ENCODE data around the gene BAIAP3. TPM values are rescaled to one million over a fixed set of nuclear protein-coding genes. Genes with fewer than 3 reads are reported as not detected.
"Not testable (repeated sequence)": the region's sequence is repeated elsewhere in the genome, so short reads cannot be mapped to it uniquely, and the experiment has no call there.

BAIAP3 gene
- total RNA-seq, 6 donors from 2014 or later: 3.2 to 57.6 (median 11.5) TPM

- H3K4me1 ChIP-seq: peaks cover 0 to 5% (median 0%) of the 10 kb centered on the region in 4 donors
- DNase-seq: no peak
- no peaks in the 10 kb centered on the region for H3K9me3 ChIP-seq
- ATAC-seq (ENCODE audit: low FRiP score in 2 of 2): no peak
- H3K4me3 ChIP-seq: no peak overlapping the region
- WGBS, 2 donors: 42 to 48% methylated on average over 13 to 29 of the region's 29 CpGs
- no peak overlapping the region for H3K27ac ChIP-seq
- TF ChIP-seq EP300 (IDR thresholded peaks at IDR 0.05) (no peak), POLR2AphosphoS5 (IDR thresholded peaks at IDR 0.05) (no peak), CTCF (IDR thresholded peaks at IDR 0.05) (no peak), POLR2A (IDR thresholded peaks at IDR 0.05) (no peak)
- peaks cover 0 to 24% (median 11%) of the 10 kb centered on the region in 4 donors for H3K27me3 ChIP-seq
- no peaks in the 10 kb centered on the region for H3K36me3 ChIP-seq
Measured at GRCh38 chr16:1290860-1291575, 42.4 kb upstream of the BAIAP3 start.

GRCh38 chr16:1291576-1291974 is 41.9 kb upstream of the BAIAP3 start:
- ATAC-seq (ENCODE audit: low FRiP score in 2 of 2): no peak
- Histone ChIP-seq H3K27ac (no peak overlapping the region), H3K9me3 (no peaks in the 10 kb centered on the region), H3K27me3 (peaks cover 0 to 24% (median 11%) of the 10 kb centered on the region in 4 donors), H3K4me3 (no peak overlapping the region), H3K36me3 (no peaks in the 10 kb centered on the region), H3K4me1 (peaks cover 0 to 5% (median 0%) of the 10 kb centered on the region in 4 donors)
- no peak for DNase-seq
- TF ChIP-seq POLR2AphosphoS5 (IDR thresholded peaks at IDR 0.05) (no peak), CTCF (IDR thresholded peaks at IDR 0.05) (no peak), EP300 (IDR thresholded peaks at IDR 0.05) (no peak), POLR2A (IDR thresholded peaks at IDR 0.05) (no peak)
- WGBS, 2 donors: 46 to 60% methylated on average over 15 to 17 of the region's 17 CpGs

GRCh38 chr16:1292208-1292607 is 41.2 kb upstream of the BAIAP3 start:
- not testable (repeated sequence) for ATAC-seq (ENCODE audit: low FRiP score in 2 of 2)
- WGBS, 2 donors: 72 to 75% methylated on average over 5 to 6 of the region's 6 CpGs
- peaks cover 0 to 24% (median 11%) of the 10 kb centered on the region in 4 donors for H3K27me3 ChIP-seq

GRCh38 chr16:1292808-1293207 is 40.6 kb upstream of the BAIAP3 start:
- ATAC-seq (ENCODE audit: low FRiP score in 2 of 2); H3K27ac ChIP-seq; H3K36me3 ChIP-seq; DNase-seq; H3K4me1 ChIP-seq; H3K4me3 ChIP-seq; H3K9me3 ChIP-seq: not testable (repeated sequence)
- 84 to 85% methylated on average over 8 of the region's 8 CpGs for WGBS, 2 donors
- peaks cover 0 to 24% (median 11%) of the 10 kb centered on the region in 4 donors for H3K27me3 ChIP-seq

More at GRCh38 chr16:1292208-1292607, 41.2 kb upstream of the BAIAP3 start:
- not testable (repeated sequence) for DNase-seq, H3K9me3 ChIP-seq, H3K36me3 ChIP-seq, H3K4me3 ChIP-seq, H3K27ac ChIP-seq, H3K4me1 ChIP-seq

GRCh38 chr16:1293921-1294656 is 39.4 kb upstream of the BAIAP3 start:
- H3K9me3 ChIP-seq: no peaks in the 10 kb centered on the region
- H3K4me1 ChIP-seq: peaks cover 0 to 5% (median 0%) of the 10 kb centered on the region in 4 donors
- TF ChIP-seq POLR2AphosphoS5 (IDR thresholded peaks at IDR 0.05) (no peak), EP300 (IDR thresholded peaks at IDR 0.05) (no peak), POLR2A (IDR thresholded peaks at IDR 0.05) (no peak), CTCF (IDR thresholded peaks at IDR 0.05) (no peak)
- DNase-seq (no peak), ATAC-seq (ENCODE audit: low FRiP score in 2 of 2) (no peak)
- H3K36me3 ChIP-seq: no peaks in the 10 kb centered on the region
- WGBS, 2 donors: 54 to 59% methylated on average over 11 of the region's 11 CpGs
- peaks cover 0 to 12% (median 5%) of the 10 kb centered on the region in 4 donors for H3K27me3 ChIP-seq
- H3K4me3 ChIP-seq: no peak overlapping the region
- no peak overlapping the region for H3K27ac ChIP-seq
